GM12874 (cell line): Measurements from ENCODE around the gene INTS15.

ENCODE experiments used
- TF ChIP-seq, protein P1 (sequence below): IDR thresholded peaks from 2 replicates; pipeline ENCODE4 v1.5.1; 2011; ENCODE audit warnings: low read depth, mild to moderate bottlenecking, control low read depth, low read length, moderate library complexity; ENCODE audit not compliant: insufficient read depth

The INTS15 gene

GRCh38 chr7:6623589-6624245 lies 33.9 kb downstream of the INTS15 start:
- TF ChIP-seq, protein P1, sequence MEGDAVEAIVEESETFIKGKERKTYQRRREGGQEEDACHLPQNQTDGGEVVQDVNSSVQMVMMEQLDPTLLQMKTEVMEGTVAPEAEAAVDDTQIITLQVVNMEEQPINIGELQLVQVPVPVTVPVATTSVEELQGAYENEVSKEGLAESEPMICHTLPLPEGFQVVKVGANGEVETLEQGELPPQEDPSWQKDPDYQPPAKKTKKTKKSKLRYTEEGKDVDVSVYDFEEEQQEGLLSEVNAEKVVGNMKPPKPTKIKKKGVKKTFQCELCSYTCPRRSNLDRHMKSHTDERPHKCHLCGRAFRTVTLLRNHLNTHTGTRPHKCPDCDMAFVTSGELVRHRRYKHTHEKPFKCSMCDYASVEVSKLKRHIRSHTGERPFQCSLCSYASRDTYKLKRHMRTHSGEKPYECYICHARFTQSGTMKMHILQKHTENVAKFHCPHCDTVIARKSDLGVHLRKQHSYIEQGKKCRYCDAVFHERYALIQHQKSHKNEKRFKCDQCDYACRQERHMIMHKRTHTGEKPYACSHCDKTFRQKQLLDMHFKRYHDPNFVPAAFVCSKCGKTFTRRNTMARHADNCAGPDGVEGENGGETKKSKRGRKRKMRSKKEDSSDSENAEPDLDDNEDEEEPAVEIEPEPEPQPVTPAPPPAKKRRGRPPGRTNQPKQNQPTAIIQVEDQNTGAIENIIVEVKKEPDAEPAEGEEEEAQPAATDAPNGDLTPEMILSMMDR, result no peak

DNA sequence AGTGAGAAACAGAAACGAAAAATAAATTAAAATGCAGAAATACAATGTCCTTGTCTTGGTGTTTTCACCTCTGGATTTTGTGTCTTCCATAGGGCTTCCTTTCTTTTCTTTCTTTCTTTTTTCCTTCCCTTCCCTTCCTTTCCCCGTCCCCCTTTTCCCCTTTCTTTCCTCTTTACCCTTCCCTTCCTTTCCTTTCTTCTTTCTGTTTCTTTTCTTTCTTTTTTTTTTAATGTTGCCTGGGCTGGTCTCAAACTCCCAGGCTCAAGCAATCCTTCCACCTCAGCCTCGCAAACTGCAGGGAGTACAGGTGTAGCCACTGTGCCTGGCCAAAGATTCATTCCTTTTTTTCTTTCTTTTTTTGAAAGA lies 34.4 kb downstream of the INTS15 start:
- TF ChIP-seq, protein P1, result no peak

DNA sequence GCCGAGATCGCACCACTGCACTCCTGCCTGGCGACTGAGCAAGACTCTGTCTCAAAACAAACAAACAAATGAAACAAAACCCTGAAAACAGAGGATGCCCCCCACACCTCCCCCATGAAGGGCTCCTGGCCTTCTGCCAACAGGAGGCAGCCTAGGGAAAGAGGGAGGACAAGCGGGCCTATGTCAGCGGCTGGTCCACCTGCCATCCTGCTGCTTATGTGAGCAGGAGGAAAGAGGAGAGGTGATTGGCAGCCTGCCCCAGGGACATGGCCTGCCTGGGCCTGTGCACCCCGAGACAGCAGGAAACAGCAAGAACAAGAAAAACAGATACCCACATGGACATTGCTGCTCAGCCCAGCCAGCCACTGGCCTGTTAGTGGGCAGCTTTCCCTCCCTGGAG lies 38.2 kb downstream of the INTS15 start:
- TF ChIP-seq, protein P1, result no peak

- TF ChIP-seq, protein P1, result no peak
Measured at GRCh38 chr7:6630007-6630849, 40.4 kb downstream of the INTS15 start.

DNA sequence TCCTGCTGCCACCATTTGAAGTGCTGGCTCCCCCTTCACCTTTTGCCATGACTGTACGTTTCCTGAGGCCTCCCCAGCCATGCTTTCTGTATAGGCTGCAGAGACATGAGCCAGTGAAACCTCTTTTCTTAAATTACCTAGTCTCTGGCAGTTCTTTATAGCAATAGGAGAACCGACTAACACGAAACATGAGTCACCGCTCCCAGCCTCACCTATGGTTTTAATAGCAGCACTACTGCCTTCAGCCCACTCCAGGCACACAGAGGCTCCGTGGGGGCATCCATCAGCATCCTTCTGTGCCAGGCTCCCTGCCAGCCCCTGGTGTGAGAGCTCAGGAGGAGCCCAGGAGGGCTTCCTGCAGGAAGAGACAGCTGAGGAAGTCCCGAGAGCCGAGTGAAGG lies 41.8 kb downstream of the INTS15 start:
- TF ChIP-seq, protein P1, result no peak

- TF ChIP-seq, protein P1, result no peak
Measured at GRCh38 chr7:6634021-6634420, 44.2 kb downstream of the INTS15 start.

- TF ChIP-seq, protein P1, result no peak
Measured at GRCh38 chr7:6636741-6637543, 47.1 kb downstream of the INTS15 start, which contains the start of gene ZNF316. ZNF316 (plus strand) TSS chr7:6637318; CDS start chr7:6642410, 5,092 bp downstream.
